ENCODE results near the gene ZNF91. TPM values are rescaled to one million over a fixed set of nuclear protein-coding genes. Genes with fewer than 3 reads are reported as not detected.

The ZNF91 gene
- total RNA-seq, 4 donors from 2014 or later = 39.4 to 119 (median 76.6) TPM

DNA sequence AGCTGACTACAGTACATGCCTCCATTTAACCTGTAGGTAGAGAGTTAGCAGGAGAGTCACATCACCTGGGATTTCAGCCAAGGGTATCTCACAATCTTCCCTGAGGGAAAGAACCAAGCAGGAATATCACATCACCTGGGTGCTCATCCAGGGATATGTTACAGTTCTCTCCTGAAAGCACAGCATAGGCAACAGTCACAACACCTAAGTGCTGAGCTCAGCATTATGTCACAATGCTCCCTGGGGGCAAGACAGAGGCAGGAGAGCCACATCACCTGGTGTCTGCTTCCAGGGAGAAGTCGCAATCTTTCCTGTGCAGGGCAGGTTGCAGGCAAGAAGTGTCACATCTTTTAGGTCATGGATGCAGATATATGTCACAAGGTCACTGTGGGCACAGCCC, 9.4 kb upstream of the ZNF91 start:
- intact Hi-C loops (cut with DNase I; ENCODE audit: low total_unique reads) = no loop called here

DNA sequence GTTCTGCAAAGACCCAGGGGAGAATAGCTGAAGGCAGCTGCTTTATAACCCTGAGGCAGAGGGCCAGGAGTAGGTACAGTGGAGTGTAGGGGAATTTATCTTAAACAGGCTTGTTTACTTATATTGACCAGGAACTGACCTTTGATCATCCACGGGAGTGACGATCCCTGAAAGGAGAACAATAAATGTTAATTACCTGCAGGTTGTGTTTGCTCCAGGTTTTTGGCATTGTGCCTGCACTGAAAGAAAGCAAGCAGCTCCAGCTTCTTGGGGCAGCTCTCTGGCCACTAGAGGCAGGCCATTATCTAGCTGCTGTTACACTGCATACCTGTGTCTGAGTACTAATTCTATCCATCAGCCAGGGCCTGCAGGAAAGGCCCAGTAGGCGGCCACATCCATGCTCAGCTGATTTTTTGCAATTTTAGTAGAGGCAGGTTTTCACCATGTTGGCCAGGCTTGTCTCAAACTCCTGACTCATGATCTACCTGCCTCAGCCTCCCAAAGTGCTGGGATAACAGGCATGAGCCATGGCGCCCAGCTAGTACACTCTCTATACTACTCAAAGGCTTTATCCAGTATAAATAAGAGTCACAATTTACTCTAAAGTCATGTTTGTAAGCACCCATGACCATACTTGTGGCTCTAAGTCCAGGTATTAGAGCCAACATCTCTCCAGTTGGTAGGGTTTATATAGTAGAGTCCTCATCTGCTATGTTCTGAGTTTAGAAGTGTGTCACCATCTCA, 8.5 kb upstream of the ZNF91 start:
- no peaks in the 10 kb centered on the region for H3K4me1 ChIP-seq
- H3K27me3 ChIP-seq = no peaks in the 10 kb centered on the region
- no peak for DNase-seq
- no peaks in the 10 kb centered on the region for H3K36me3 ChIP-seq
- TF ChIP-seq POLR2A (IDR thresholded peaks at IDR 0.05) = no peak
- TF ChIP-seq, protein P1, sequence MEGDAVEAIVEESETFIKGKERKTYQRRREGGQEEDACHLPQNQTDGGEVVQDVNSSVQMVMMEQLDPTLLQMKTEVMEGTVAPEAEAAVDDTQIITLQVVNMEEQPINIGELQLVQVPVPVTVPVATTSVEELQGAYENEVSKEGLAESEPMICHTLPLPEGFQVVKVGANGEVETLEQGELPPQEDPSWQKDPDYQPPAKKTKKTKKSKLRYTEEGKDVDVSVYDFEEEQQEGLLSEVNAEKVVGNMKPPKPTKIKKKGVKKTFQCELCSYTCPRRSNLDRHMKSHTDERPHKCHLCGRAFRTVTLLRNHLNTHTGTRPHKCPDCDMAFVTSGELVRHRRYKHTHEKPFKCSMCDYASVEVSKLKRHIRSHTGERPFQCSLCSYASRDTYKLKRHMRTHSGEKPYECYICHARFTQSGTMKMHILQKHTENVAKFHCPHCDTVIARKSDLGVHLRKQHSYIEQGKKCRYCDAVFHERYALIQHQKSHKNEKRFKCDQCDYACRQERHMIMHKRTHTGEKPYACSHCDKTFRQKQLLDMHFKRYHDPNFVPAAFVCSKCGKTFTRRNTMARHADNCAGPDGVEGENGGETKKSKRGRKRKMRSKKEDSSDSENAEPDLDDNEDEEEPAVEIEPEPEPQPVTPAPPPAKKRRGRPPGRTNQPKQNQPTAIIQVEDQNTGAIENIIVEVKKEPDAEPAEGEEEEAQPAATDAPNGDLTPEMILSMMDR (IDR thresholded peaks at IDR 0.05) = peak in 1 of 4 experiments; percentile 9
- no peaks in the 10 kb centered on the region for H3K9me3 ChIP-seq
- no peak overlapping the region for H3K27ac ChIP-seq
- intact Hi-C loops (cut with DNase I; ENCODE audit: low total_unique reads) = no loop called here
- no peak overlapping the region for H3K4me3 ChIP-seq

More for the DNA sequence above, 9.4 kb upstream of the ZNF91 start:
- Histone ChIP-seq H3K27ac (no peak overlapping the region), H3K9me3 (no peaks in the 10 kb centered on the region), H3K4me3 (no peak overlapping the region), H3K27me3 (no peaks in the 10 kb centered on the region), H3K36me3 (no peaks in the 10 kb centered on the region), H3K4me1 (no peaks in the 10 kb centered on the region)
- TF ChIP-seq, protein P1 (IDR thresholded peaks at IDR 0.05) = no peak
- no peak for TF ChIP-seq POLR2A (IDR thresholded peaks at IDR 0.05)
- no peak for DNase-seq

DNA sequence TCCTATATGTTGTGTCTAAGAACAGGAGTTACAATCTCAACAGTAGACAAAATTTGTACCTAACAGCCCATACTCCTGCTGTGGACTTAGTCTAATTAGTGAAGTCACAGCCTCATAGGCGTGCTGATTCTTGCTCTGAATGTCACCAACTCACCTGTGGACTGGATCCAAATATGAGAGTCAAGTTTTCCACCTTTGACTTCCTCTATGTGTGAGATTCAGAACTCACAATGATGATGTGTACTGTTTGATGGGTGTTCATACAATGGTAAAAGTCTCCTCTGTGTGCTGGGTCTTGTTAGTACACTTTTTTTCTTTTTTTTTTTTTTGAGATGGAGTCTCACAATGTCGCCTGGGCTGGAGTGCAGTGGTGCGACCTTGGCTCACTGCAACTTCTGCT, 7.8 kb upstream of the ZNF91 start:
- no peak for DNase-seq
- H3K4me1 ChIP-seq = no peaks in the 10 kb centered on the region
- H3K9me3 ChIP-seq = no peaks in the 10 kb centered on the region
- H3K4me3 ChIP-seq = no peak overlapping the region
- H3K27me3 ChIP-seq = no peaks in the 10 kb centered on the region
- no peak for TF ChIP-seq POLR2A (IDR thresholded peaks at IDR 0.05)
- TF ChIP-seq, protein P1 (IDR thresholded peaks at IDR 0.05) = no peak
- H3K36me3 ChIP-seq = no peaks in the 10 kb centered on the region
- intact Hi-C loops (cut with DNase I; ENCODE audit: low total_unique reads) = no loop called here
- no peak overlapping the region for H3K27ac ChIP-seq

DNA sequence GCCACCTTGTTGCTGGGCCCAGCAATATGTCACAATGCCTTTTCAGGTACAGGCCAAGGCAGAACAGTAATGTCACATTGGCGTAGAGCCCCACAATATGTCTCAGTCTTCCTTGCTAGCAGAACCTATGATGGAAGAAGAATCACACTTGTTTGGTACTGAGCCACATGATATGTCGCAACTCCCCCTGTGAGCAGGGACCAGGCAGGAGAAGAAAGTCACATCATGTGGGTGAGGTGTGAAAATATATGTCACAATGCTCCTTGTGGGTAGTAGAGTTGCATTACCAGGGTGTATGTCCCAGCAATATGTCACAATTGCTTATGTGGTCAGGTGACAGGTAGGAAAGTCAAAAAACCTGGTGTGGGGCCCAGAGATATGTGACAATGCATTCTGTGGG, 7.1 kb upstream of the ZNF91 start:
- Histone ChIP-seq H3K27me3 (no peaks in the 10 kb centered on the region), H3K4me3 (no peak overlapping the region), H3K4me1 (no peaks in the 10 kb centered on the region), H3K9me3 (no peaks in the 10 kb centered on the region), H3K36me3 (no peaks in the 10 kb centered on the region), H3K27ac (no peak overlapping the region)
- no peak for TF ChIP-seq POLR2A (IDR thresholded peaks at IDR 0.05)
- TF ChIP-seq, protein P1 (IDR thresholded peaks at IDR 0.05) = no peak
- DNase-seq = no peak
- intact Hi-C loops (cut with DNase I; ENCODE audit: low total_unique reads) = no loop called here

DNA sequence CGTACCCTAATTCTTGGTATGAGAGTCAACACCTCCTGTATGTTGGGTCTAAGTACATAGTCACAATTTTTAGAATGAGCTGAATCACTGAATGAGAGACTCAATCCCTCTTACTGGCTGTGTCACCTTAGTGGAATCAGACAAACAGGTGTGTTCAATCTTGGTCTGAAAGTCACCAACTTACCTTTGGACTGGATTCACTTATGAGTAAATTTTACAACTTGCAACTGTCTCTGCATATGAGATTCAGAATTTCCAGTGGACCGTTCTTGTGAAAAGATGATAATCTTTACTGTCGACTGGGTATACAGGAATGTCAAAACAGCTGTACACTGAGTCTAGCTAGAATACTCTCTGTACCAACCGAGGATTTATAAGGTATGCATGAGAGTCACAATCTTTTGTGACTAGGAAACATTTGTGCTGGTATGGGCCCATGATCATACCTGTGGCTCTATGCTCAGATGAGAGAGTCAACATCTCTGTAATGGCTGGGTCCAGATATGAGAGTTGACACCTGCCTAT, 5.9 kb upstream of the ZNF91 start:
- H3K36me3 ChIP-seq = no peaks in the 10 kb centered on the region
- no peaks in the 10 kb centered on the region for H3K9me3 ChIP-seq
- no peak overlapping the region for H3K4me3 ChIP-seq
- no peak for TF ChIP-seq POLR2A (IDR thresholded peaks at IDR 0.05)
- TF ChIP-seq, protein P1 (IDR thresholded peaks at IDR 0.05) = no peak
- no peaks in the 10 kb centered on the region for H3K4me1 ChIP-seq
- H3K27me3 ChIP-seq = no peaks in the 10 kb centered on the region
- no peak for DNase-seq
- H3K27ac ChIP-seq = no peak overlapping the region
- intact Hi-C loops (cut with DNase I; ENCODE audit: low total_unique reads) = no loop called here

Data from uterus (tissue), 4 donors.